GM23248 (cell line): ENCODE results near the gene EXD1. TPM values are rescaled to one million over a fixed set of nuclear protein-coding genes. Genes with fewer than 3 reads are reported as not detected.
A peak's percentile ranks its signal among the peaks of the same experiment; 100 is the strongest.
"Not testable (repeated sequence)": the region's sequence is repeated elsewhere in the genome, so short reads cannot be mapped to it uniquely, and the experiment has no call there.

ENCODE experiments used
- DNase-seq: peaks from one replicate; pipeline ENCODE4 v3.0.0-alpha.2; 2015
- H2AFZ ChIP-seq: fragments of 200-600 bp; sonication (generic); 2 replicates; pipeline ENCODE4 v1.6.1; 2016; ENCODE audit warnings: antibody characterized with exemption
- H3F3A ChIP-seq: fragments of 200-600 bp; sonication (generic); 2 replicates; pipeline ENCODE4 v1.6.1; 2016; ENCODE audit warnings: mild to moderate bottlenecking, antibody characterized with exemption, mixed run types; ENCODE audit not compliant: insufficient read depth
- H3K27ac ChIP-seq: fragments of 200-600 bp; sonication (generic); 2 replicates; pipeline ENCODE4 v1.5.1; 2016; ENCODE audit warnings: mild to moderate bottlenecking
- H3K27me3 ChIP-seq: fragments of 200-600 bp; sonication (generic); replicated peaks from 2 replicates; pipeline ENCODE4 v1.6.1; 2016; ENCODE audit warnings: mild to moderate bottlenecking; ENCODE audit not compliant: insufficient read depth
- H3K36me3 ChIP-seq: fragments of 200-600 bp; sonication (generic); 2 replicates; pipeline ENCODE4 v1.6.1; 2016; ENCODE audit warnings: low read depth, mild to moderate bottlenecking
- H3K4me1 ChIP-seq: fragments of 200-600 bp; sonication (generic); 2 replicates; pipeline ENCODE4 v1.6.1; 2016; ENCODE audit warnings: mild to moderate bottlenecking; ENCODE audit not compliant: insufficient read depth
- H3K4me2 ChIP-seq: fragments of 200-600 bp; sonication (generic); one replicate; pipeline ENCODE4 v1.6.1; 2016; ENCODE audit warnings: mild to moderate bottlenecking; ENCODE audit not compliant: unreplicated experiment
- H3K4me3 ChIP-seq: fragments of 200-600 bp; sonication (generic); 2 replicates; pipeline ENCODE4 v1.5.1; 2016; ENCODE audit warnings: mild to moderate bottlenecking
- H3K79me2 ChIP-seq: fragments of 200-600 bp; sonication (generic); 2 replicates; pipeline ENCODE4 v1.6.1; 2016; ENCODE audit warnings: mild to moderate bottlenecking; ENCODE audit not compliant: insufficient read depth
- H3K9ac ChIP-seq: fragments of 200-600 bp; sonication (generic); 2 replicates; pipeline ENCODE4 v1.6.1; 2016; ENCODE audit warnings: mild to moderate bottlenecking
- H3K9me2 ChIP-seq: fragments of 200-600 bp; sonication (generic); 2 replicates; pipeline ENCODE4 v1.6.1; 2016; ENCODE audit warnings: mixed run types, mild to moderate bottlenecking, moderate library complexity; ENCODE audit not compliant: insufficient read depth
- H3K9me3 ChIP-seq: fragments of 200-600 bp; sonication (generic); one replicate; pipeline ENCODE4 v1.6.1; 2017; ENCODE audit warnings: low read depth
- H4K20me1 ChIP-seq: fragments of 200-600 bp; sonication (generic); 2 replicates; pipeline ENCODE4 v1.6.0; 2016; ENCODE audit not compliant: insufficient read depth
- EZH2 ChIP-seq: fragments of 200-600 bp; sonication (generic); IDR thresholded peaks from 2 replicates; pipeline ENCODE4 v1.6.1; 2018; ENCODE audit warnings: antibody characterized with exemption, mild to moderate bottlenecking; ENCODE audit not compliant: insufficient read depth, poor library complexity, severe bottlenecking
- EZH2phosphoT487 ChIP-seq: fragments of 200-600 bp; sonication (generic); IDR thresholded peaks from 2 replicates; pipeline ENCODE4 v1.6.1; 2018; ENCODE audit warnings: antibody characterized with exemption, moderate library complexity, mild to moderate bottlenecking, low read depth; ENCODE audit not compliant: insufficient read depth
- WGBS, 2 experiments: methylation state at CpG; one replicate each; pipeline ENCODE4 v1.1.6; 2015 to 2017; ENCODE audit warnings: low lambda C conversion rate in 2 of 2, low coverage in 1 of 2; ENCODE audit errors: missing lambda C conversion rate in 2 of 2; 5-methylcytosine and 5-hydroxymethylcytosine counted together
- in situ Hi-C: fragments of 300-500 bp; cut with MboI; formaldehyde crosslinking; loops from 2 replicates; pipeline ENCODE4 v1.15.0; 2020
- polyA plus RNA-seq: library from polyadenylated mRNA; unstranded; fragments of >200 nt; fragmentation: Nextera tagmentation; extraction: Ambion mirVana; gene quantifications from 2 replicates; pipeline ENCODE4 v1.2.1, GENCODE V29; 2016
- total RNA-seq: library from RNA; depleted of rRNA; stranded (reverse); fragments of >200 nt; shearing (Covaris generic); gene quantifications from 2 replicates; pipeline ENCODE4 v1.2.3, GENCODE V29; 2014

EXD1 gene
- total and polyA plus RNA-seq, 2 experiments from 2014 or later: not detected

- Histone ChIP-seq H3K4me2 (no peak overlapping the region), H3K9ac (no peak overlapping the region), H3K27me3 (no peaks in the 10 kb centered on the region), H3K4me3 (no peak overlapping the region), H3F3A (peaks cover 21% of the 10 kb centered on the region; the same call in 1 of the 2 replicates), H3K79me2 (peaks cover 95% of the 10 kb centered on the region), H3K9me2 (no peaks in the 10 kb centered on the region), H3K9me3 (no peaks in the 10 kb centered on the region), H3K4me1 (peaks cover 20% of the 10 kb centered on the region), H3K36me3 (no peaks in the 10 kb centered on the region), H3K27ac (no peak overlapping the region), H2AFZ (no peak overlapping the region), H4K20me1 (0 out of 2 replicates have a peak, but pooled peaks cover 4% of the 10 kb centered on the region)
- no peak for DNase-seq
- TF ChIP-seq EZH2: no peak
- no peak for TF ChIP-seq EZH2phosphoT487
- in situ Hi-C loops: no loop called here
Observed at GRCh38 chr15:41235929-41236328, 5.4 kb upstream of the EXD1 start.

GRCh38 chr15:41235228-41235627, 4.7 kb upstream of the EXD1 start:
- DNase-seq, H2AFZ ChIP-seq, H3K27me3 ChIP-seq, H3K4me3 ChIP-seq, H4K20me1 ChIP-seq, H3K36me3 ChIP-seq, H3K9me3 ChIP-seq, in situ Hi-C loops, H3K9ac ChIP-seq, H3K9me2 ChIP-seq, H3K4me2 ChIP-seq, H3K27ac ChIP-seq: not testable (repeated sequence)
- peaks cover 21% of the 10 kb centered on the region; the same call in 1 of the 2 replicates for H3F3A ChIP-seq
- H3K79me2 ChIP-seq: peaks cover 88% of the 10 kb centered on the region
- H3K4me1 ChIP-seq: peaks cover 20% of the 10 kb centered on the region
- 95 to 97% methylated on average over 5 of the region's 5 CpGs for WGBS, 2 experiments

DNA sequence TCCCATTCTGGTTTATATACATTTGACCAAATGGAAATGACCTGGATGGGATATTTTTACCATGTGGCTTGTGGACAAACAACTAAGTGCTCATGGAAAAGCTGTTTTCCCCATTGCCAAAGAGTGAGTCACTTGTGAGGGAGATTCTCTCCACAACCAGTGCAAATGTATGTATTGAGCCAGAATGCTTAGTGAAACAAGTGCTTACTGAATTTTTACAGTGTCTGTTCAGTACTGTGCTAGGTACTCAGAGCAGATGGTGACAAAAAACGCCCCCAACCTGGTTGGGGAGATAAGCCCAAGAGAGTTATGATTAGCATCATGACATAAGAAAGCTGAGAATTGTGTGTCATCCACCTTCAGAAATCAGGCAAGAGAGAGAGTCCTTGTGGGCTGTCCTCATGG, 2.8 kb upstream of the EXD1 start:
- 0 out of 2 replicates have a peak, but pooled peaks cover 4% of the 10 kb centered on the region for H4K20me1 ChIP-seq
- peak overlapping the region; percentile 95 for H3K4me2 ChIP-seq
- H3K9me3 ChIP-seq: no peaks in the 10 kb centered on the region
- peak overlapping the region; percentile 50 for H3K27ac ChIP-seq
- in situ Hi-C loops: no loop called here
- H2AFZ ChIP-seq: no peak overlapping the region
- DNase-seq: peak; percentile 85
- no peaks in the 10 kb centered on the region for H3K27me3 ChIP-seq
- 32 to 38% methylated on average over 1 of the region's 1 CpG for WGBS, 2 experiments
- H3K4me1 ChIP-seq: peaks cover 20% of the 10 kb centered on the region
- no peak overlapping the region for H3K9ac ChIP-seq
- H3K9me2 ChIP-seq: no peaks in the 10 kb centered on the region
- no peaks in the 10 kb centered on the region for H3K36me3 ChIP-seq
- H3K4me3 ChIP-seq: peak overlapping the region; percentile 96; the same call in 1 of the 2 replicates
- no peak for TF ChIP-seq EZH2
- TF ChIP-seq EZH2phosphoT487: no peak
- peaks cover 71% of the 10 kb centered on the region for H3K79me2 ChIP-seq
- H3F3A ChIP-seq: peaks cover 21% of the 10 kb centered on the region; the same call in 1 of the 2 replicates

DNA sequence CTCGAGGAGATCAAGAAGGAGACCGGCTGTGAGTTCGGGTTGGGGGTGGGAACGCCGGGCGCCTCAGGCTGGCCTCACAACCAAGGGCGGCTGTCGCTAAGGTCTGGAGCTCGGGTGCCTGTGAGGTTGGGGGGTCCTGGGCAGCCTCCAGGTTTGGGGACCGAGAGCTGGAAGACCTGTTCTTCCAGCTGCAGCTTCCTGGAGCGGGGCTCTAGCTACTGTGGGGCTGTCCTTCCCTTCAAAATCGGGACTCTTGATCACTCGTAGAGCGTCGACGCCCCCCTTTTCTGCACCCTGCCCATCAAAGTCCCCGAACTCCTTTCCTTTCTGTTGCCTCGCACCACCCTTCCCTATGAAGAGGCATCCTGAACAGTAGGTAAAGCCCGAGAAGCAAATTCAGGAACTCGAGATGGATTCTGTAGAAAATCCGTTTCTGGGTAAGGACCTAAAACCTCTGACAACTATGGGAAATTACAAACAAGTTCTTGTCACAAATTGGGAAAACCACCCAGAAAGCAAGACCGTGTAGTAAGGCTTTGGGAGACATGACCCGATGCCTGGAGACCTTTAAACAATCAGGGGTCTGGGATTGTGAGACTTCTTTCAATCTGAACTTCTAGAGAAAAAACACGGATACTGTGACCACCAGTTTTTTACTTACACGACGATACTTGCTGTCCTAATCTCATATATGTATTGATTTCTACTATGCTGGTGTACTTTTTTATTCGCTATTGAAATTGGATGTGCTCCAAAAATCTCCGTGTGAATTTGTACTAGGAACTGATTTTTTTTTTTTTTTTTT, 1.1 kb upstream of the EXD1 start:
- H3F3A ChIP-seq: peaks cover 21% of the 10 kb centered on the region; the same call in 1 of the 2 replicates
- H3K36me3 ChIP-seq: no peaks in the 10 kb centered on the region
- TF ChIP-seq EZH2: no peak
- no peak for TF ChIP-seq EZH2phosphoT487
- no peaks in the 10 kb centered on the region for H3K9me2 ChIP-seq
- H3K4me2 ChIP-seq: peak overlapping the region; percentile 95
- H3K27ac ChIP-seq: peak overlapping the region; percentile 87
- peaks cover 54% of the 10 kb centered on the region for H3K79me2 ChIP-seq
- H3K4me3 ChIP-seq: peak overlapping the region; percentile 96
- 0 out of 2 replicates have a peak, but pooled peaks cover 4% of the 10 kb centered on the region for H4K20me1 ChIP-seq
- H3K9ac ChIP-seq: peak overlapping the region; percentile 91
- no peaks in the 10 kb centered on the region for H3K27me3 ChIP-seq
- no peak for DNase-seq
- 5 to 7% methylated on average over 24 to 28 of the region's 28 CpGs for WGBS, 2 experiments
- H3K9me3 ChIP-seq: no peaks in the 10 kb centered on the region
- peak overlapping the region; percentile 93 for H2AFZ ChIP-seq
- peaks cover 20% of the 10 kb centered on the region for H3K4me1 ChIP-seq
- in situ Hi-C loops: no loop called here
